GM12891 (cell line): ENCODE measurements around the gene GHRHR.

Experiments
- DNase-seq: peaks from one replicate; pipeline ENCODE4 v3.0.0; 2011; ENCODE audit warnings: low spot score; ENCODE audit not compliant: insufficient read length
- FAIRE-seq: peaks from 2 replicates; lab custom pipeline; 2011; peaks lifted over from hg19 to GRCh38; lab: Jason Lieb, UNC
- PAX5 ChIP-seq: IDR thresholded peaks from 2 replicates; pipeline ENCODE4 v1.6.1; 2011; ENCODE audit warnings: low read length, moderate library complexity, mild to moderate bottlenecking; ENCODE audit not compliant: insufficient read depth, severe bottlenecking
- POLR2A ChIP-seq: IDR thresholded peaks from 2 replicates; pipeline ENCODE4 v1.6.1; 2011; ENCODE audit warnings: low read depth, low read length, control low read depth
- POLR2AphosphoS5 ChIP-seq: IDR thresholded peaks from 2 replicates; pipeline ENCODE4 v1.6.1; 2011; ENCODE audit warnings: low read depth, low read length, control low read depth
- POU2F2 ChIP-seq: IDR thresholded peaks from 2 replicates; pipeline ENCODE4 v1.6.1; 2011; ENCODE audit warnings: low read depth, mild to moderate bottlenecking, control low read depth, low read length, moderate library complexity
- SPI1 ChIP-seq: IDR thresholded peaks from 2 replicates; pipeline ENCODE4 v1.6.1; 2011; ENCODE audit warnings: low read depth, low read length, control low read depth
- TAF1 ChIP-seq: IDR thresholded peaks from 2 replicates; pipeline ENCODE4 v1.6.1; 2011; ENCODE audit warnings: low read depth, low read length, control low read depth

The GHRHR gene

GRCh38 chr7:30983042-30983913, 19.5 kb downstream of the GHRHR start:
- TF ChIP-seq SPI1 (no peak), POLR2AphosphoS5 (no peak), TAF1 (no peak), PAX5 (no peak), POLR2A (no peak), POU2F2 (no peak)
- DNase-seq (peak; percentile 81), FAIRE-seq (peak; percentile 98)

- DNase-seq (no peak), FAIRE-seq (no peak)
- TF ChIP-seq POLR2A (no peak), POU2F2 (no peak), SPI1 (no peak), POLR2AphosphoS5 (no peak), PAX5 (no peak), TAF1 (no peak)
These were observed 20.1 kb downstream of the GHRHR start for GRCh38 chr7:30983914-30984247.

GRCh38 chr7:30984359-30985107, 20.8 kb downstream of the GHRHR start:
- TF ChIP-seq POU2F2 (no peak), TAF1 (no peak), POLR2AphosphoS5 (no peak), PAX5 (no peak), POLR2A (no peak), SPI1 (no peak)
- FAIRE-seq (no peak), DNase-seq (no peak)

GRCh38 chr7:30985756-30986155, 22.0 kb downstream of the GHRHR start:
- DNase-seq: no peak
- no peak for TF ChIP-seq POLR2AphosphoS5
- TF ChIP-seq PAX5: no peak
- no peak for TF ChIP-seq POLR2A
- no peak for TF ChIP-seq TAF1
- no peak for TF ChIP-seq SPI1
- no peak for TF ChIP-seq POU2F2
- FAIRE-seq: no peak

GRCh38 chr7:30986331-30986730, 22.6 kb downstream of the GHRHR start:
- TF ChIP-seq POLR2AphosphoS5: no peak
- TF ChIP-seq POLR2A: no peak
- TF ChIP-seq SPI1: no peak
- TF ChIP-seq TAF1: no peak
- TF ChIP-seq PAX5: no peak
- TF ChIP-seq POU2F2: no peak
- DNase-seq (no peak), FAIRE-seq (no peak)

- DNase-seq: no peak
- no peak for FAIRE-seq
- TF ChIP-seq TAF1 (no peak), POLR2AphosphoS5 (no peak), POU2F2 (no peak), PAX5 (no peak), SPI1 (no peak), POLR2A (no peak)
These were observed 23.0 kb downstream of the GHRHR start for GRCh38 chr7:30986738-30987137.

- no peak for DNase-seq
- TF ChIP-seq POLR2AphosphoS5 (no peak), POU2F2 (no peak), POLR2A (no peak), TAF1 (no peak), SPI1 (no peak), PAX5 (no peak)
- no peak for FAIRE-seq
These were observed 23.4 kb downstream of the GHRHR start for GRCh38 chr7:30987178-30987577.

GRCh38 chr7:30987936-30988335, 24.2 kb downstream of the GHRHR start:
- no peak for DNase-seq
- TF ChIP-seq POLR2AphosphoS5: no peak
- TF ChIP-seq SPI1: no peak
- no peak for TF ChIP-seq POU2F2
- no peak for TF ChIP-seq PAX5
- no peak for TF ChIP-seq TAF1
- no peak for TF ChIP-seq POLR2A
- no peak for FAIRE-seq

GRCh38 chr7:30988351-30989005, 24.7 kb downstream of the GHRHR start:
- DNase-seq: no peak
- FAIRE-seq: no peak
- TF ChIP-seq POU2F2 (no peak), SPI1 (no peak), POLR2A (no peak), PAX5 (no peak), TAF1 (no peak), POLR2AphosphoS5 (no peak)

GRCh38 chr7:30989008-30989823, 25.5 kb downstream of the GHRHR start:
- TF ChIP-seq TAF1: no peak
- no peak for TF ChIP-seq POU2F2
- no peak for TF ChIP-seq POLR2AphosphoS5
- no peak for TF ChIP-seq POLR2A
- TF ChIP-seq SPI1: no peak
- TF ChIP-seq PAX5: no peak
- FAIRE-seq (no peak), DNase-seq (no peak)
